Omental fat pad (tissue), 4 donors: ENCODE results near the gene ASNSD1. TPM values are rescaled to one million over a fixed set of nuclear protein-coding genes. Genes with fewer than 3 reads are reported as not detected.

Experiments used
- ATAC-seq: fragments of 150-250 bp; one replicate; pipeline ENCODE4 v1.9.1; 2016; ENCODE audit warnings: mild to moderate bottlenecking, moderate library complexity; ENCODE audit not compliant: low FRiP score
- DNase-seq: peaks from one replicate; pipeline ENCODE4 v3.0.0-alpha.2; 2019; ENCODE audit warnings: low spot score
- CTCF ChIP-seq, 3 donors: fragments of 450-650 bp; IDR thresholded peaks; one replicate each; pipeline ENCODE4 v1.5.1; 2016 to 2017; ENCODE audit warnings: antibody characterized with exemption in 3 of 3, mild to moderate bottlenecking in 3 of 3, moderate library complexity in 2 of 3
- total RNA-seq, 4 donors: library from RNA; depleted of rRNA; stranded (reverse); fragments of >200 nt; gene quantifications; one replicate each; pipeline ENCODE4 v1.1.0, GENCODE V29; 2016

Gene ASNSD1
- total RNA-seq, 4 donors from 2014 or later, result 46.0 to 61.8 (median 50.3) TPM

DNA sequence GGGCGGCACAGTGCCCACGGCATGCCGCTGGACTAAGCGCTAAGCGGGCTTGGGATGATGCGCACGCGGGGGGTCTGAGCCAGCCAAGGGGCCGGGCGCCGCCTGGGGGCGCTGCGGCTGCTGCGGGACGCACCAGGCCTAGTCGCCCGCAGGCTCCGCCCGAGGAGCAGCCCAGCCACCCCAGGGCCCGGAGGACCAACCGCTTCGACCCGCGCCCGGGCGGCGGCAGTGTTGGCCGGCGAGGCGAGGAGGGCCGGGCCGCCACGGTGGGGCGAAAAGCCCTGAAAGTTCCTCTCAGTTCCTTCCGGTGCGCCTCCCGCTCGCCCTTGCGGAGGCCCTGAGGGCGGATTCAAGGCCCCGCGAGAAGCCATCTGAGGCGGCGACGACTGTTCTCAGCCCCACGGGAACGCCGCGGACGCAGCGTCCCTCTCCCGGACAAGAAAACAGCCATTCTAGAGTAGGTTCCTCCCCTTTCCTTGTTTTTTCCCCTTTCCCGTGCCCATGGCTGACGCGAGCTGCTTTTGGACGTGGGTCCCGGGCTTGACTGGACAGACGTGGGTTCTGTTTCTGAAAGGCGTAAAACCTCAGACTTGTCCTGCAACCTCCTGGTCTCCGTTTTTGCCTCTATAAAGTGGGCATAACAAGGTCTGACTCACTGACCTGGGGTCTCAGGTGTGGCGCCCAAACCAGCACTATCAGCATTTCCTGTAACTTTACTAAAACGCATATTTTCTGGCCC, 13.3 kb downstream of the ASNSD1 start, which contains the start of gene ANKAR:
Gene ANKAR, plus strand, starts transcription at position 297 of the 739 bp plus-strand sequence. CDS start 1,821 bp downstream, outside the sequence.
- TF ChIP-seq CTCF (IDR thresholded peaks at IDR 0.05), result no peak
- ATAC-seq, result peak; percentile 100
- peak; percentile 53 for DNase-seq

- ATAC-seq (no peak), DNase-seq (no peak)
- TF ChIP-seq CTCF (IDR thresholded peaks at IDR 0.05), result no peak
Measured at GRCh38 chr2:189676471-189676870, 15.2 kb downstream of the ASNSD1 start.

- no peak for TF ChIP-seq CTCF (IDR thresholded peaks at IDR 0.05)
- ATAC-seq (no peak), DNase-seq (no peak)
Measured at GRCh38 chr2:189679226-189679625, 18.0 kb downstream of the ASNSD1 start.

- DNase-seq (no peak), ATAC-seq (no peak)
- TF ChIP-seq CTCF (IDR thresholded peaks at IDR 0.05), result no peak
Measured at GRCh38 chr2:189681203-189681602, 19.9 kb downstream of the ASNSD1 start.

- TF ChIP-seq CTCF (IDR thresholded peaks at IDR 0.05), result no peak
- ATAC-seq, result no peak
Measured at GRCh38 chr2:189681903-189682302, 20.6 kb downstream of the ASNSD1 start.

GRCh38 chr2:189683348-189683747, 22.1 kb downstream of the ASNSD1 start:
- ATAC-seq (no peak), DNase-seq (no peak)
- TF ChIP-seq CTCF (IDR thresholded peaks at IDR 0.05), result no peak

More at GRCh38 chr2:189681903-189682302, 20.6 kb downstream of the ASNSD1 start:
- DNase-seq, result no peak

DNA sequence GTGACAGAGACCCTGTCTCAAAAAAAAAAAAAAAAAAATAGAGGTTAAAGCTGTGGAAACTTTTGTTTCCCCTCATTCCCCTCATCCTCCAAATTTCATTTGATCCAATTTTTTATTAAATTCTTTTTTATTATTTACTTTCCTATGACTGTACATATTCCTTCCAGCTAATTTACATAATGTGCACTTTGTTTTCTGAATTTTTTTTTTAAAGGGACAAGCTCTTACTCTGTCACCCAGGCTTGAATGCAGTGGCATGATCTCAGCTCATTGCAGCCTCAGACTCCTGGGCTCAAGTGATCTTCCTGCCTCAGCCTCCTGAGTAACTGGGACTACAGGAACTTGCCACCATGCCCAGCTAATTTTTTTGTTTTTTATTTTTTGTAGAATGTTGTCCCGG, 23.6 kb downstream of the ASNSD1 start:
- no peak for TF ChIP-seq CTCF (IDR thresholded peaks at IDR 0.05)
- DNase-seq (no peak), ATAC-seq (no peak)
